Astrocyte (in vitro differentiated cells and primary cell): ENCODE measurements around the gene AKT3. TPM values are rescaled to one million over a fixed set of nuclear protein-coding genes. Genes with fewer than 3 reads are reported as not detected.

ENCODE experiments used
- DNase-seq: peaks from one replicate; pipeline ENCODE4 v3.0.0-alpha.2; 2010; ENCODE audit warnings: low read depth
- FAIRE-seq: peaks from 2 replicates; lab custom pipeline; 2011; peaks lifted over from hg19 to GRCh38; lab: Jason Lieb, UNC
- H2AFZ ChIP-seq: 2 replicates; pipeline ENCODE4 v1.6.0; 2012; ENCODE audit warnings: low read depth, low read length, inconsistent platforms
- H3K27ac ChIP-seq: 2 replicates; pipeline ENCODE4 v1.5.1; 2011; ENCODE audit warnings: low read depth, low read length, inconsistent platforms
- H3K27me3 ChIP-seq: 2 replicates; pipeline ENCODE4 v1.6.0; 2011; ENCODE audit warnings: low read length, inconsistent platforms; ENCODE audit not compliant: insufficient read depth
- H3K36me3 ChIP-seq: 2 replicates; pipeline ENCODE4 v1.5.1; 2011; ENCODE audit warnings: low read length, inconsistent platforms; ENCODE audit not compliant: insufficient read depth
- H3K4me1 ChIP-seq: 2 replicates; pipeline ENCODE4 v1.5.1; 2011; ENCODE audit warnings: low read length, inconsistent platforms; ENCODE audit not compliant: insufficient read depth
- H3K4me2 ChIP-seq: 2 replicates; pipeline ENCODE4 v1.6.0; 2012; ENCODE audit warnings: low read length, inconsistent platforms
- H3K4me3 ChIP-seq: 2 replicates; pipeline ENCODE4 v1.5.1; 2011; ENCODE audit warnings: low read depth, mild to moderate bottlenecking, low read length, inconsistent platforms; ENCODE audit not compliant: insufficient read depth
- H3K79me2 ChIP-seq: 2 replicates; pipeline ENCODE4 v1.6.0; 2012; ENCODE audit warnings: mild to moderate bottlenecking, low read length, inconsistent platforms; ENCODE audit not compliant: insufficient read depth
- H3K9ac ChIP-seq: 2 replicates; pipeline ENCODE4 v1.6.0; 2012; ENCODE audit warnings: mild to moderate bottlenecking, low read length, inconsistent platforms
- H3K9me3 ChIP-seq: 2 replicates; pipeline ENCODE4 v1.5.1; 2012; ENCODE audit warnings: low read depth, mild to moderate bottlenecking, low read length, inconsistent platforms; ENCODE audit not compliant: insufficient read depth
- H4K20me1 ChIP-seq: 2 replicates; pipeline ENCODE4 v1.6.0; 2012; ENCODE audit warnings: low read length, inconsistent platforms; ENCODE audit not compliant: insufficient read depth
- H3K27ac Mint-ChIP-seq: one replicate; pipeline ENCODE4 v1.8.0; 2021; ENCODE audit warnings: mild to moderate bottlenecking, mixed read lengths; ENCODE audit not compliant: unreplicated experiment
- H3K27me3 Mint-ChIP-seq: one replicate; pipeline ENCODE4 v1.8.0; 2021; ENCODE audit warnings: low read depth, mixed read lengths; ENCODE audit not compliant: unreplicated experiment
- H3K36me3 Mint-ChIP-seq: one replicate; pipeline ENCODE4 v1.8.0; 2021; ENCODE audit warnings: low read depth, mixed read lengths; ENCODE audit not compliant: unreplicated experiment
- H3K4me1 Mint-ChIP-seq: one replicate; pipeline ENCODE4 v1.8.0; 2021; ENCODE audit warnings: low read depth, mixed read lengths; ENCODE audit not compliant: unreplicated experiment
- H3K4me3 Mint-ChIP-seq: one replicate; pipeline ENCODE4 v1.8.0; 2021; ENCODE audit warnings: mild to moderate bottlenecking, moderate library complexity, mixed read lengths; ENCODE audit not compliant: unreplicated experiment
- H3K9me3 Mint-ChIP-seq: one replicate; pipeline ENCODE4 v1.8.0; 2021; ENCODE audit warnings: mild to moderate bottlenecking, mixed read lengths; ENCODE audit not compliant: unreplicated experiment
- EZH2 ChIP-seq: IDR thresholded peaks from 2 replicates; pipeline ENCODE4 v1.6.1; 2012; ENCODE audit warnings: mild to moderate bottlenecking, low read length, inconsistent platforms; ENCODE audit not compliant: insufficient read depth
- total RNA-seq: library from RNA; stranded (reverse); gene quantifications from 2 replicates; pipeline ENCODE4 v1.2.1, GENCODE V29; 2021
- TF ChIP-seq, protein P1 (sequence below): IDR thresholded peaks from 2 replicates; pipeline ENCODE4 v1.5.1; 2011; ENCODE audit warnings: low read depth, mild to moderate bottlenecking, inconsistent platforms, low read length, moderate library complexity; ENCODE audit not compliant: insufficient read depth

AKT3 gene
- total RNA-seq, 1 donor from 2014 or later = 64.5 TPM

DNA sequence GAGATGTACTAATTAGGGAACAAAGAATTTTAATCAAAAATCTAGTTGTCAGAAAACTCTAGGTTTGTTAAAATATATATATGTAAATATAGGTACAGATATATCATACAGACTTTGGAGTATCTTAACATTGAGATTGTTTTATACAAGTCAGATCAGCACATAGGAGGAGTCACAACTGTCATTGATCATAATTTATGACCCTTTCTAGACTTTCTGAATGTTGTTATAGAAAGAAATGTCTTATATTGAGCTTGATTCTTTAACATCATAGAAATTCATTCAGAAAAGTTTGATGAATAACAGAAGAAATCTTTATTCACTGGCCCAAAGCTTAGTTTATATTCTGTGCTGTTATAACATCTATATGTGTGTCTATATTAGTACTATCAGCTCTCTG, 408.4 kb downstream of the AKT3 start:
- FAIRE-seq = no peak
- H3K27me3 Mint-ChIP-seq = no peaks in the 10 kb centered on the region

DNA sequence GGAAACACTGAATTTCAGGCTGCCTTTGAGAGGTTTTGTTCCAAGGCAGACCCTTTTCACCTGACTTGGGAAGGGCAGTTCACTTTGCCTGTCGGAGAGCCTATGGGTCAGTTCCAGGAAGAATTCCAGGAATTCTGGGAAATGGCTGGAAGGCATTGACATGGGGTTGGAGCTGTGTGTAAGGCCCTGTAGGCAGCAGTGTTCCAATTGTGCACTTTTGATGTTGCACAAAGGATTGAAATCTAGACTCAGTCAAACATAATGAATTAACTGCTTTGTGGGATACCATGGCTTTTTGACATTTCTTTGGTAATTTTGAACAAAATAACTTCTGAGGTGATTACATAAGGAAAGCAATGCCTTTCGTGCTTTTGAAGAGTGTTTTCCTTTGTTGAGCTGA, 409.6 kb downstream of the AKT3 start:
- H3K4me2 ChIP-seq = no peak overlapping the region
- no peaks in the 10 kb centered on the region for H3K79me2 ChIP-seq
- no peak overlapping the region for H3K4me3 Mint-ChIP-seq
- TF ChIP-seq EZH2 = no peak
- TF ChIP-seq, protein P1, sequence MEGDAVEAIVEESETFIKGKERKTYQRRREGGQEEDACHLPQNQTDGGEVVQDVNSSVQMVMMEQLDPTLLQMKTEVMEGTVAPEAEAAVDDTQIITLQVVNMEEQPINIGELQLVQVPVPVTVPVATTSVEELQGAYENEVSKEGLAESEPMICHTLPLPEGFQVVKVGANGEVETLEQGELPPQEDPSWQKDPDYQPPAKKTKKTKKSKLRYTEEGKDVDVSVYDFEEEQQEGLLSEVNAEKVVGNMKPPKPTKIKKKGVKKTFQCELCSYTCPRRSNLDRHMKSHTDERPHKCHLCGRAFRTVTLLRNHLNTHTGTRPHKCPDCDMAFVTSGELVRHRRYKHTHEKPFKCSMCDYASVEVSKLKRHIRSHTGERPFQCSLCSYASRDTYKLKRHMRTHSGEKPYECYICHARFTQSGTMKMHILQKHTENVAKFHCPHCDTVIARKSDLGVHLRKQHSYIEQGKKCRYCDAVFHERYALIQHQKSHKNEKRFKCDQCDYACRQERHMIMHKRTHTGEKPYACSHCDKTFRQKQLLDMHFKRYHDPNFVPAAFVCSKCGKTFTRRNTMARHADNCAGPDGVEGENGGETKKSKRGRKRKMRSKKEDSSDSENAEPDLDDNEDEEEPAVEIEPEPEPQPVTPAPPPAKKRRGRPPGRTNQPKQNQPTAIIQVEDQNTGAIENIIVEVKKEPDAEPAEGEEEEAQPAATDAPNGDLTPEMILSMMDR = no peak
- no peaks in the 10 kb centered on the region for H3K9me3 ChIP-seq
- H4K20me1 ChIP-seq = no peaks in the 10 kb centered on the region
- H3K36me3 ChIP-seq = peaks cover 5% of the 10 kb centered on the region
- no peaks in the 10 kb centered on the region for H3K4me1 Mint-ChIP-seq
- FAIRE-seq (no peak), DNase-seq (peak; percentile 19)
- no peaks in the 10 kb centered on the region for H3K27me3 Mint-ChIP-seq
- H3K9ac ChIP-seq = no peak overlapping the region
- H3K4me3 ChIP-seq = no peak overlapping the region
- peaks cover 6% of the 10 kb centered on the region for H3K36me3 Mint-ChIP-seq
- H3K27me3 ChIP-seq = no peaks in the 10 kb centered on the region
- peaks cover 3% of the 10 kb centered on the region for H3K4me1 ChIP-seq
- H3K27ac ChIP-seq = no peak overlapping the region
- no peak overlapping the region for H2AFZ ChIP-seq
- H3K27ac Mint-ChIP-seq = no peak overlapping the region
- H3K9me3 Mint-ChIP-seq = no peaks in the 10 kb centered on the region

More for the DNA sequence above, 408.4 kb downstream of the AKT3 start:
- H3K4me1 ChIP-seq = peaks cover 3% of the 10 kb centered on the region
- peaks cover 5% of the 10 kb centered on the region for H3K36me3 ChIP-seq
- no peak overlapping the region for H3K4me3 Mint-ChIP-seq
- no peaks in the 10 kb centered on the region for H3K9me3 ChIP-seq
- no peak overlapping the region for H3K9ac ChIP-seq
- H3K36me3 Mint-ChIP-seq = peaks cover 9% of the 10 kb centered on the region
- H4K20me1 ChIP-seq = no peaks in the 10 kb centered on the region
- no peaks in the 10 kb centered on the region for H3K9me3 Mint-ChIP-seq
- TF ChIP-seq, protein P1 = no peak
- TF ChIP-seq EZH2 = no peak
- H3K27ac ChIP-seq = no peak overlapping the region
- DNase-seq = no peak
- no peak overlapping the region for H2AFZ ChIP-seq
- no peak overlapping the region for H3K27ac Mint-ChIP-seq
- no peaks in the 10 kb centered on the region for H3K79me2 ChIP-seq
- H3K4me1 Mint-ChIP-seq = no peaks in the 10 kb centered on the region
- H3K27me3 ChIP-seq = no peaks in the 10 kb centered on the region
- no peak overlapping the region for H3K4me3 ChIP-seq
- no peak overlapping the region for H3K4me2 ChIP-seq

DNA sequence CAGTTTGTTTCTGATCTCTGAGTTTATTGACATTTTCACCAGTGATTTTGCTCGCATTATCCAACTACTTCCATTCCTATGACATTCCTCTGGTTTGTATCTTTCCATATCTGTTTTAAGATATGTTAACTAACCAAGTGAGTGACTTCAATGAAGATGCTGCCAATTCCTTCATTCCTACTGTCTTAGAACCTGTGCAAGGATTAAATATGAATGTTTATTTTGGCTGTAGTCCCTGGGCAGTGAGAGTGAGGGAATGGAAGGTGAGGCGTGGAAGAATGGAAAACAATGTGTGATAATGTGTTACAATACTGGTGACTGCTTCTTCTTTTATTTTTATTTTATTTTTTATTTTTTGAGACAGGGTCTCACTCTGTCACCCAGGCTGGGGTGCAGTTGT, 411.2 kb downstream of the AKT3 start:
- H3K27ac Mint-ChIP-seq = no peak overlapping the region

More for the DNA sequence above, 411.2 kb downstream of the AKT3 start:
- Histone ChIP-seq H3K4me3 (no peak overlapping the region), H3K27ac (no peak overlapping the region), H3K4me1 (peaks cover 7% of the 10 kb centered on the region), H3K27me3 (no peaks in the 10 kb centered on the region), H3K36me3 (peaks cover 5% of the 10 kb centered on the region), H4K20me1 (peaks cover 8% of the 10 kb centered on the region), H3K9ac (no peak overlapping the region), H3K79me2 (no peaks in the 10 kb centered on the region), H3K9me3 (no peaks in the 10 kb centered on the region), H3K4me2 (peak overlapping the region; percentile 4), H2AFZ (no peak overlapping the region)
- Mint-ChIP-seq H3K36me3 (peaks cover 10% of the 10 kb centered on the region), H3K4me1 (peaks cover 2% of the 10 kb centered on the region), H3K4me3 (no peak overlapping the region), H3K27me3 (no peaks in the 10 kb centered on the region), H3K9me3 (no peaks in the 10 kb centered on the region)
- TF ChIP-seq EZH2 = no peak
- TF ChIP-seq, protein P1 = no peak
- no peak for FAIRE-seq
- DNase-seq = peak; percentile 83

Other genes starting within 250 kb of the AKT3 start
- 15.5 and 19.2 TPM in 2 replicates for gene ZBTB18, start 201.0 kb upstream of the AKT3 start, total RNA-seq